Upper lobe of right lung (tissue), 1 donor: Measurements from ENCODE around the gene MACROD1. TPM values are rescaled to one million over a fixed set of nuclear protein-coding genes. Genes with fewer than 3 reads are reported as not detected.
"Not testable (repeated sequence)": the region's sequence is repeated elsewhere in the genome, so short reads cannot be mapped to it uniquely, and the experiment has no call there.

Experiments used
- ATAC-seq: fragments of 200-7000 bp; cut with Tn5 transposase; one replicate; pipeline ENCODE4 v1.9.1; 2020; ENCODE audit warnings: mild to moderate bottlenecking, moderate library complexity
- DNase-seq: peaks from one replicate; pipeline ENCODE4 v3.0.0-alpha.2; 2020
- H3K27ac ChIP-seq: fragments of 200-600 bp; one replicate; pipeline ENCODE4 v1.8.0; 2022
- H3K27me3 ChIP-seq: fragments of 200-600 bp; one replicate; pipeline ENCODE4 v1.8.0; 2022; ENCODE audit warnings: mild to moderate bottlenecking
- H3K36me3 ChIP-seq: fragments of 200-600 bp; one replicate; pipeline ENCODE4 v1.8.0; 2022
- H3K4me1 ChIP-seq: fragments of 200-600 bp; one replicate; pipeline ENCODE4 v1.8.0; 2022
- H3K4me3 ChIP-seq: fragments of 200-600 bp; one replicate; pipeline ENCODE4 v1.8.0; 2022; ENCODE audit warnings: mild to moderate bottlenecking
- H3K9me3 ChIP-seq: fragments of 200-600 bp; one replicate; pipeline ENCODE4 v1.8.0; 2022
- CTCF ChIP-seq: fragments of 200-600 bp; IDR thresholded peaks from one replicate; pipeline ENCODE4 v1.8.0; 2022; ENCODE audit warnings: antibody characterized with exemption
- intact Hi-C: fragments of 100-400 bp; cut with DNase I; formaldehyde crosslinking; loops from one replicate; pipeline ENCODE4 v1.11.0; 2022
- total RNA-seq: library from RNA; stranded (reverse); fragmentation: NEBNext Ultra II Directional; extraction: Animal tissue kit (Norgen Biotek cat#: 25700); gene quantifications from one replicate; pipeline ENCODE4 v1.2.1, GENCODE V29; 2021
- donor health status: DM: no; HTN: yes; CAD: no; lungs with severe emphysema.

Gene MACROD1
- total RNA-seq, 1 donor from 2014 or later, result 15.8 TPM

DNA sequence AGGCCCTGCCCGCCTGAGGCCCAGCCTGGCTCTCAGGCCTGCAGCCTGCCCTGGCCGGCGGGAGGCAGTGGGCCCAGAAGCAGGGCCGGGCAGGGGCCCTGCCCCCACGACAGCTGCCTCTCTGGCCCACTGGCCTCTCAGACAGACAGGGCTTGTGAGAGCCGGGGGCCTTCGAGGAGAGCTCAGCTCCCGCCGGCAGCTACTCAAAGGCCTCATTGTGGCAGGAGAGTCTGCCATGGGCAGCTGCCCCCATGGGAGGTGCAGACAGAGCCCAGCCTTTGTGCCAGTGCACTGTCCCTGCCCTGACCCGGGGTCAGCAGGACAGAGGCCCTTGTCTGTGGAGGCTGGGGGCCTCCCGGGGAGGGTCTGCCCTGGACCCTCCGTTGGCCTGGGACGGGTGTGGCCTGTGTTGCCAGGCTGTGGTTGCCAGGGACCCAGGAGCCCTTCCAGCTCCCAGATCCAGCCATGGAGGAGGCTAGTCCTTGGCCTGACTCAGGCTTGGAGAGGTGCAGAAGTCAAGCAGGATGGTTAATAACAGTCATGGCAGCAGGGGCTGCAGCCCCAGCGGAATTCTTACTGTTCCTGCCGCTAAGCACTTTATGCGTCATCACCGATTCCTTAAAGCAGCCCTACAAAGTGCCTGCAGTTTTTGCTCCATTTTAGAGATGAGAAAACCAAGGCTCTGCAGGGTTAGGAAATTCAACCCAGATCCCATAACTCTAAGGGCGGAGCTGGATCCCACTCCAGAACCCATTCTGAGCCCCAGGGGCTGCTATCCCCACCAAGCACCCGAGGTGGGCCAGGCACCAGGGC, 117.7 kb downstream of the MACROD1 start:
- H3K9me3 ChIP-seq, result no peaks in the 10 kb centered on the region
- intact Hi-C loops, result no loop called here
- no peak for DNase-seq
- H3K27me3 ChIP-seq, result no peaks in the 10 kb centered on the region
- ATAC-seq, result no peak
- no peak overlapping the region for H3K27ac ChIP-seq
- TF ChIP-seq CTCF, result no peak
- no peaks in the 10 kb centered on the region for H3K4me1 ChIP-seq
- no peak overlapping the region for H3K4me3 ChIP-seq
- no peaks in the 10 kb centered on the region for H3K36me3 ChIP-seq

DNA sequence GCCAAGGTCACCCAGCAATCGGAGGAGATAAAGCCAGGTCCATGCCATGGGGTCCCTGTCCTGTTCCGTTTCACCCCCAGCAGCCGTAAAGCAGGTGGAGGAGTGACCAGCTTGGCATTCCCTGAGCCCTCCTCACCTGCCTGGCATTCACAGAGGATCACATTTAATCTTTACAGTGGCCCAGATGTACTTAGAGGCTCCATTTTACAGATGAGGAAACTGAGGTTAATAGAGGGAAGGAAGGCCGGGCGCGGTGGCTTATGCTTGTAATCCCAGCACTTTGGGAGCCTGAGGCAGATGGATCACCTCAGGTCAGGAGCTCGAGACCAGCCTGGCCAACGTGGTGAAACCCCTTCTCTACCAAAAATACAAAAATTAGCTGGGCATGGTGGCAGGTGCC, 118.5 kb downstream of the MACROD1 start:
- DNase-seq, H3K27me3 ChIP-seq, H3K4me1 ChIP-seq, H3K9me3 ChIP-seq, ATAC-seq, H3K4me3 ChIP-seq, intact Hi-C loops, H3K27ac ChIP-seq, H3K36me3 ChIP-seq: not testable (repeated sequence)

DNA sequence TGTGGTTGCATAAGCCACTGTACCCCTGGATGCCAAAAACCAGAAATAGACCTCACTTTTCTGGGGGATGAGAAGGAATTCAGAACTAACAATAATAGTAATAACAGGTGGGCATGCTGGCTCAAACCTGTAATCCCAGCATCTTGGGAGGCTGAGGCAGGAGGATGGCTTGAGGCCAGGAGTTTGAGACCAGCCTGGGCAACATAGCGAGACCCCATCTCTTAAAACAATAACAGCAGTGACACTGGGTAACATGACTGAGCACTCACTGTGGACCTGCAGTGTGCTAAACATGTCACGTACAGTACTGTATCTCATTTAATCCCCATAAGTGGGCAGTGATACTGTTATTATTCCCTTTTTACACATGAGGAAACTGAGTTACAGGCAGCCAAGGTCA, 120.2 kb downstream of the MACROD1 start:
- DNase-seq, result no peak
- H3K4me1 ChIP-seq, result no peaks in the 10 kb centered on the region
- H3K27me3 ChIP-seq, result no peaks in the 10 kb centered on the region
- H3K9me3 ChIP-seq, result no peaks in the 10 kb centered on the region
- H3K4me3 ChIP-seq, result no peak overlapping the region
- no peaks in the 10 kb centered on the region for H3K36me3 ChIP-seq
- H3K27ac ChIP-seq, result no peak overlapping the region
- intact Hi-C loops, result no loop called here
- ATAC-seq, result no peak
- no peak for TF ChIP-seq CTCF

DNA sequence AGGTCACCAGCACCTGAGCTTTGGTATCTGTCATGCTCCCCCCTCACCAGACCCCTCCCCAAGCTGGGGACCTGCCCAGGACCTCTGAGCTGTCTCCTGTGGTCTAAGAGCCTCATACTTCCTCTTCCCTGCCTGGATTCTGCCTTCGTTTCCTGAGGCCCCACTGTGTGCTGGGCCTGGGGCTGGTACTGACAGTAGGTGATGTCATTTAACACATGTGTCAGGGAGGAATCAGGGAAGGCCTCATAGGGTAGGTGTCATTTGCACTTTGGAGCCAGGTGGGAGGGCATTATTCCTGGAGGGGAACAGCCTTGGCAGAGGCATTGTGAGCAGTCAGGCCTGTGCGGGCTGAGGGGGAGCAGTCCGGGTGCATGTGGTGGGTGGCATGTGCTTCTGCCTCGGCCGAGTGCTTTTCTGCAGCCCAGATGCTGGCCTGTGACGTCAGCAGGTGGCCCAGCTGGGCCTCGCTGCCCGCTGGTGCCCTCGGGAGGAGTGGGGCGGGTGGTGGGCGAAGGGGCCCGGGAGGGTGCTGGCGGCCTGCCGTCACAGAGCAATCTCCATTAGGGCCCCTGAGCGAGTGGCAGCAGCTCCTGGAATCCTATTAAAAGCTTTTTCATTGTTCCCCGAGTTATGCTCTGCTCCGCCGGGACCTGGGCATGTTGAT, 121.1 kb downstream of the MACROD1 start:
- Histone ChIP-seq H3K4me3 (no peak overlapping the region), H3K27me3 (no peaks in the 10 kb centered on the region), H3K4me1 (no peaks in the 10 kb centered on the region), H3K9me3 (no peaks in the 10 kb centered on the region), H3K36me3 (no peaks in the 10 kb centered on the region), H3K27ac (no peak overlapping the region)
- DNase-seq (no peak), ATAC-seq (no peak)
- intact Hi-C loops, result no loop called here
- TF ChIP-seq CTCF, result no peak

DNA sequence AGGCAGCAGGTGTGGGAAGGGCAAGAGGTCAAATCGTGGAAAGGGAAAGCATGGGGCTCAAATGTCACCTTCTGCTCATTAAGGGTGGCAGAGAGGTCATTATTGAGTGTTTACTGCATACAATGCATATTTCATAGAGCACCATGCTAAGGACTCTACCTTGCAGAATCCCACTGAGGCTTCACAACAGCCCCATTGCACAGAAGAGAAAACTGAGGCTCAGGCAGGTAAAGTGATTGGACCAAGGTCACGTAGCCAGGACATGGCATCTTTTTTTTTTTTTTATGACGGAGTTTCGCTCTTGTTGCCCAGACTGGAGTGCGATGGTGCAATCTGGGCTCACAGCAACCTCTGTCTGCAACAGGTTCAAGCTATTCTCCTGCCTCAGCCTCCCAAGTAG, 122.4 kb downstream of the MACROD1 start:
- Histone ChIP-seq H3K9me3 (no peaks in the 10 kb centered on the region), H3K27ac (no peak overlapping the region), H3K36me3 (no peaks in the 10 kb centered on the region), H3K4me1 (no peaks in the 10 kb centered on the region), H3K27me3 (no peaks in the 10 kb centered on the region), H3K4me3 (no peak overlapping the region)
- intact Hi-C loops, result no loop called here
- ATAC-seq, result no peak
- DNase-seq, result no peak
- no peak for TF ChIP-seq CTCF

DNA sequence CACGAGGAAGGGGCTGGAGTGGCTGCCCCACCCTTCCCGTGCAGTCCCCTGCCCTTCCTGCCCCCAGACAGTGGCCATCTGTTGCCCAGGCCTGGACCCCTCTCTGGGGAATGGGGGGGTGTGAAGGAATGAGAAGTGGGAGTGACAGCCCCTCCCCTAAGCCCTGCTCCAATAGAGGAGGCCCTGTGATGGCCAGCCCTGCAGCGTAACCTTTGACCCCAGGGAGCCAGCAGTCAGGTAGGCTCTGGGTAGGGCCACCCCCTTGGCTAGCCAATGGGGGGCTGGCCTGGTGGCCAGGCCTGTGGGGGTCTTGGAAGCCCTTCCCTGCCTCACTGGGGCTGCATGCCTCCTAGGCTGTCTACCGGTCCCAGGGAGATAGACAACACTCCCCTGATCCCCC, 123.6 kb downstream of the MACROD1 start:
- intact Hi-C loops, result no loop called here
- Histone ChIP-seq H3K4me1 (no peaks in the 10 kb centered on the region), H3K27me3 (peaks cover 2% of the 10 kb centered on the region), H3K27ac (no peak overlapping the region), H3K4me3 (no peak overlapping the region), H3K9me3 (no peaks in the 10 kb centered on the region), H3K36me3 (no peaks in the 10 kb centered on the region)
- no peak for ATAC-seq
- DNase-seq, result no peak
- TF ChIP-seq CTCF, result no peak
